PC-3 (cell line): ENCODE data around the gene CDC37L1. TPM values are rescaled to one million over a fixed set of nuclear protein-coding genes. Genes with fewer than 3 reads are reported as not detected.
A peak's percentile ranks its signal among the peaks of the same experiment; 100 is the strongest.

ENCODE experiments used
- ATAC-seq: fragments of 200-7000 bp; cut with Tn5 transposase; 2 replicates; pipeline ENCODE4 v1.9.1; 2020; ENCODE audit warnings: mild to moderate bottlenecking, moderate library complexity
- BruUV-seq: library from RNA; stranded (reverse); fragments of 400-500 nt; replicated peaks from 2 replicates; lab custom pipeline; 2021; lab: Mats Ljungman, UMichigan
- CTCF ChIA-PET: fragments of 300-600 bp; sonication (Branson Sonifier 250); formaldehyde crosslinking; loops from one replicate; lab custom pipeline; 2022; ENCODE audit warnings: antibody characterized with exemption; lab: Charles Lee
- POLR2A ChIA-PET: fragments of 300-600 bp; sonication (Branson Sonifier 250); formaldehyde crosslinking; loops from one replicate; lab custom pipeline; 2022; ENCODE audit warnings: antibody characterized with exemption; ENCODE audit not compliant: unreplicated experiment; lab: Charles Lee
- DNase-seq: peaks from one replicate; pipeline ENCODE4 v3.0.0-alpha.2; 2015
- H2AFZ ChIP-seq: fragments of 300-600 bp; sonication (generic); 2 replicates; pipeline ENCODE4 v1.6.0; 2016; ENCODE audit warnings: antibody characterized with exemption, low read length
- H3F3A ChIP-seq: fragments of 300-600 bp; sonication (generic); one replicate; pipeline ENCODE4 v1.6.0; 2017; ENCODE audit warnings: antibody characterized with exemption, low read length, control low read depth, mild to moderate bottlenecking; ENCODE audit not compliant: unreplicated experiment
- H3K27ac ChIP-seq: fragments of 300-600 bp; sonication (generic); 2 replicates; pipeline ENCODE4 v1.5.1; 2016; ENCODE audit warnings: mild to moderate bottlenecking, low read length
- H3K27me3 ChIP-seq: fragments of 300-600 bp; sonication (generic); 2 replicates; pipeline ENCODE4 v1.6.1; 2016; ENCODE audit warnings: low read length, mixed read lengths
- H3K36me3 ChIP-seq: fragments of 300-600 bp; sonication (generic); 2 replicates; pipeline ENCODE4 v1.6.1; 2016; ENCODE audit warnings: low read depth, mixed run types, low read length, mixed read lengths
- H3K4me1 ChIP-seq: fragments of 300-600 bp; sonication (generic); 2 replicates; pipeline ENCODE4 v1.5.1; 2016; ENCODE audit warnings: low read length; ENCODE audit not compliant: insufficient read depth
- H3K4me2 ChIP-seq: fragments of 300-600 bp; sonication (generic); 2 replicates; pipeline ENCODE4 v1.6.0; 2016; ENCODE audit warnings: low read length
- H3K4me3 ChIP-seq: fragments of 300-600 bp; sonication (generic); 2 replicates; pipeline ENCODE4 v1.5.1; 2016; ENCODE audit warnings: mild to moderate bottlenecking, low read length, mixed read lengths
- H3K79me2 ChIP-seq: fragments of 300-600 bp; sonication (generic); 2 replicates; pipeline ENCODE4 v1.6.1; 2017; ENCODE audit warnings: low read length, mixed read lengths
- H3K9ac ChIP-seq: fragments of 300-600 bp; sonication (generic); 2 replicates; pipeline ENCODE4 v1.6.0; 2016; ENCODE audit warnings: mild to moderate bottlenecking, low read length
- H3K9me2 ChIP-seq: fragments of 300-600 bp; sonication (generic); replicated peaks from 2 replicates; pipeline ENCODE4 v1.6.1; 2016; ENCODE audit warnings: mixed run types, low read length, mixed read lengths
- H3K9me3 ChIP-seq: fragments of 300-600 bp; sonication (generic); 2 replicates; pipeline ENCODE4 v1.6.1; 2016; ENCODE audit warnings: low read length, mixed read lengths
- H4K20me1 ChIP-seq: fragments of 300-600 bp; sonication (generic); 2 replicates; pipeline ENCODE4 v1.6.1; 2016; ENCODE audit warnings: low read length, mixed read lengths
- CTCF ChIP-seq: fragments of 300-600 bp; sonication (generic); conservative IDR thresholded peaks from 2 replicates; pipeline ENCODE4 v1.5.1; 2017; ENCODE audit warnings: antibody characterized with exemption, low read depth, mild to moderate bottlenecking, low read length
- EZH2 ChIP-seq: fragments of 300-600 bp; sonication (generic); IDR thresholded peaks from one replicate; pipeline ENCODE4 v1.6.1; 2017; ENCODE audit warnings: antibody characterized with exemption, mild to moderate bottlenecking, low read length; ENCODE audit not compliant: unreplicated experiment
- EZH2phosphoT487 ChIP-seq: fragments of 300-600 bp; sonication (generic); IDR thresholded peaks from 2 replicates; pipeline ENCODE4 v1.6.1; 2018; ENCODE audit warnings: mild to moderate bottlenecking, antibody characterized with exemption, low read length, borderline replicate concordance
- intact Hi-C: fragments of 100-400 bp; cut with micrococcal nuclease; formaldehyde crosslinking; loops from 2 replicates; pipeline ENCODE4 v1.9.0; 2023
- total RNA-seq: library from RNA; depleted of rRNA; stranded (reverse); fragments of >200 nt; gene quantifications from 2 replicates; pipeline ENCODE4 v1.2.3, GENCODE V29; 2014

Gene CDC37L1
- total RNA-seq, 1 experiment from 2014 or later: 5.1 TPM

- TF ChIP-seq EZH2phosphoT487: no peak
- Histone ChIP-seq H3K9ac (peak overlapping the region; percentile 86), H3K4me1 (peaks cover 15% of the 10 kb centered on the region; the same call in 1 of the 2 replicates), H4K20me1 (no peaks in the 10 kb centered on the region), H3K27ac (no peak overlapping the region), H3K27me3 (no peaks in the 10 kb centered on the region), H3F3A (no peaks in the 10 kb centered on the region), H3K79me2 (peaks cover 42% of the 10 kb centered on the region), H3K9me3 (no peaks in the 10 kb centered on the region), H3K4me3 (peak overlapping the region; percentile 96), H3K9me2 (no peaks in the 10 kb centered on the region), H2AFZ (peak overlapping the region; percentile 92), H3K36me3 (no peaks in the 10 kb centered on the region), H3K4me2 (peak overlapping the region; percentile 99)
- peak; percentile 38 for ATAC-seq
- DNase-seq: peak; percentile 18
- CTCF ChIA-PET: no interaction called here
- intact Hi-C loops: loop anchor here (2.0 to 5.0 kb wide), 2 partner anchors 63 to 79 kb away; partner anchors contain the start of genes CDC37L1 and PLPP6
- no TSS peak for BruUV-seq
- POLR2A ChIA-PET: interaction anchor here (0.6 to 0.7 kb wide), 2 partner anchors 298 to 1138 kb away, joined by 3 read pairs; no protein-coding TSS in a partner anchor
Observed at GRCh38 chr9:4741365-4742089, 62.2 kb downstream of the CDC37L1 start.

- Histone ChIP-seq H3K36me3 (no peaks in the 10 kb centered on the region), H3K9me3 (no peaks in the 10 kb centered on the region), H3K9ac (no peak overlapping the region), H2AFZ (peak overlapping the region; percentile 92), H4K20me1 (no peaks in the 10 kb centered on the region), H3F3A (no peaks in the 10 kb centered on the region), H3K4me3 (peak overlapping the region; percentile 96; the same call in 1 of the 2 replicates), H3K4me1 (peaks cover 15% of the 10 kb centered on the region; the same call in 1 of the 2 replicates), H3K27ac (no peak overlapping the region), H3K27me3 (no peaks in the 10 kb centered on the region), H3K4me2 (peak overlapping the region; percentile 99), H3K9me2 (no peaks in the 10 kb centered on the region), H3K79me2 (peaks cover 36% of the 10 kb centered on the region)
- ChIA-PET POLR2A (interaction anchor here (0.6 kb wide), 1 partner anchor 297 kb away, joined by 3 read pairs; no protein-coding TSS in a partner anchor), CTCF (no interaction called here)
- DNase-seq (peak; percentile 24), ATAC-seq (no peak)
- no TSS peak for BruUV-seq
- no peak for TF ChIP-seq CTCF
- TF ChIP-seq EZH2phosphoT487: no peak
- TF ChIP-seq EZH2: no peak
- intact Hi-C loops: loop anchor here (5.0 kb wide), 1 partner anchor 80 kb away; the partner anchor contains the start of gene PLPP6
Observed at GRCh38 chr9:4742246-4742645, 62.9 kb downstream of the CDC37L1 start.

GRCh38 chr9:4743131-4743875 is 63.9 kb downstream of the CDC37L1 start:
- no TSS peak for BruUV-seq
- ATAC-seq: no peak
- Histone ChIP-seq H3K36me3 (no peaks in the 10 kb centered on the region), H4K20me1 (no peaks in the 10 kb centered on the region), H3K4me3 (no peak overlapping the region), H3K9me3 (no peaks in the 10 kb centered on the region), H3K9me2 (no peaks in the 10 kb centered on the region), H2AFZ (no peak overlapping the region), H3K4me2 (no peak overlapping the region), H3K27ac (no peak overlapping the region), H3F3A (no peaks in the 10 kb centered on the region), H3K4me1 (peaks cover 15% of the 10 kb centered on the region; the same call in 1 of the 2 replicates), H3K9ac (no peak overlapping the region), H3K27me3 (no peaks in the 10 kb centered on the region), H3K79me2 (peaks cover 26% of the 10 kb centered on the region)
- intact Hi-C loops: loop anchor here (5.0 kb wide), 1 partner anchor 81 kb away; the partner anchor contains the start of gene PLPP6
- ChIA-PET POLR2A (no interaction called here), CTCF (no interaction called here)
- no peak for DNase-seq
- TF ChIP-seq CTCF (no peak), EZH2phosphoT487 (no peak), EZH2 (no peak)
